B cell (primary cell): ENCODE data around the gene PNPLA2. TPM values are rescaled to one million over a fixed set of nuclear protein-coding genes. Genes with fewer than 3 reads are reported as not detected.

Experiments
- ATAC-seq: fragments of 200-7000 bp; cut with Tn5 transposase; one replicate; pipeline ENCODE4 v1.10.0; 2021; ENCODE audit warnings: low read depth, mild to moderate bottlenecking, moderate number of reproducible peaks, moderate library complexity
- CTCF ChIA-PET: fragments of 350-600 bp; sonication (Branson Sonifier 250); formaldehyde crosslinking; loops from one replicate; lab custom pipeline; 2021; ENCODE audit warnings: antibody characterized with exemption, inconsistent platforms; lab: Charles Lee
- POLR2A ChIA-PET: fragments of 350-600 bp; sonication (Branson Sonifier 250); formaldehyde crosslinking; loops from one replicate; lab custom pipeline; 2021; ENCODE audit warnings: antibody characterized with exemption; lab: Charles Lee
- DNase-seq: peaks from one replicate; pipeline ENCODE4 v3.0.0; 2013
- H2AFZ ChIP-seq: 2 replicates; pipeline ENCODE4 v1.6.1; 2012; ENCODE audit warnings: mild to moderate bottlenecking, low read depth, low read length; ENCODE audit not compliant: insufficient read depth, poor library complexity, severe bottlenecking
- H3K27ac ChIP-seq, 2 donors: 1 replicate in 1 of 2; 2 replicates in 1 of 2; pipeline ENCODE4 v1.5.1; 2012 to 2013; ENCODE audit warnings: low read length in 2 of 2, mild to moderate bottlenecking in 2 of 2, moderate library complexity in 1 of 2
- H3K27me3 ChIP-seq, 4 experiments: fragments of 200-600 bp in 1 of 4; sonication (generic) in 1 of 4; replicated peaks in 1 of 4; 1 replicate in 2 of 4; 2 replicates in 2 of 4; pipeline versions ENCODE4 v1.6.1 to v1.7.0; 2013 to 2016; ENCODE audit warnings: low read length in 3 of 4, mild to moderate bottlenecking in 2 of 4, mixed read lengths in 1 of 4, moderate library complexity in 1 of 4; ENCODE audit not compliant: insufficient read depth in 4 of 4, control insufficient read depth in 3 of 4; ENCODE audit errors: control extremely low read depth in 1 of 4
- H3K36me3 ChIP-seq, 2 experiments: replicated peaks in 1 of 2; 1 replicate in 1 of 2; 2 replicates in 1 of 2; pipeline versions ENCODE4 v1.6.1 to v1.7.1; 2013; ENCODE audit warnings: low read length in 1 of 2; ENCODE audit not compliant: insufficient read depth in 2 of 2, control insufficient read depth in 1 of 2; ENCODE audit errors: control extremely low read depth in 1 of 2, extremely low read depth in 1 of 2
- H3K4me1 ChIP-seq, 2 donors: fragments of 200-600 bp in 1 of 2; sonication (generic) in 1 of 2; 1 replicate in 1 of 2; 2 replicates in 1 of 2; pipeline versions ENCODE4 v1.5.1 to v1.6.1; 2013 to 2017; ENCODE audit warnings: low read length in 2 of 2; ENCODE audit not compliant: control insufficient read depth in 2 of 2, insufficient read depth in 2 of 2
- H3K4me2 ChIP-seq: replicated peaks from 2 replicates; pipeline ENCODE3; 2012; ENCODE audit warnings: mild to moderate bottlenecking, low read depth, low read length; ENCODE audit not compliant: poor library complexity, severe bottlenecking
- H3K4me3 ChIP-seq, 5 experiments: fragments of 200-600 bp in 1 of 5; sonication (generic) in 1 of 5; 1 replicate in 3 of 5; 2 replicates in 2 of 5; pipeline versions ENCODE4 v1.5.1 to v1.7.0; 2011 to 2016; ENCODE audit warnings: low read length in 4 of 5, mild to moderate bottlenecking in 4 of 5, low read depth in 2 of 5, control low read depth in 1 of 5, moderate library complexity in 1 of 5; ENCODE audit not compliant: insufficient read depth in 1 of 5; ENCODE audit errors: control extremely low read depth in 1 of 5, extremely low read depth in 1 of 5
- H3K79me2 ChIP-seq: fragments of 200-600 bp; sonication (generic); one replicate; pipeline ENCODE4 v1.6.0; 2016; ENCODE audit warnings: low read length; ENCODE audit not compliant: control insufficient read depth, insufficient read depth
- H3K9ac ChIP-seq: fragments of 200-600 bp; sonication (generic); 2 replicates; pipeline ENCODE4 v1.6.1; 2017; ENCODE audit warnings: mild to moderate bottlenecking, low read length, moderate library complexity
- H3K9me3 ChIP-seq, 3 donors: one replicate each; pipeline versions ENCODE4 v1.6.1 to v1.7.1; 2013; ENCODE audit warnings: low read length in 2 of 3; ENCODE audit not compliant: control insufficient read depth in 2 of 3, insufficient read depth in 1 of 3; ENCODE audit errors: control extremely low read depth in 1 of 3
- H4K20me1 ChIP-seq: 2 replicates; pipeline ENCODE4 v1.6.0; 2012; ENCODE audit warnings: mild to moderate bottlenecking, low read length; ENCODE audit not compliant: insufficient read depth, control insufficient read depth, poor library complexity, severe bottlenecking
- H3K27ac Mint-ChIP-seq: one replicate; pipeline ENCODE4 v1.8.0; 2021; ENCODE audit warnings: mixed read lengths
- H3K27me3 Mint-ChIP-seq: one replicate; pipeline ENCODE4 v1.8.0; 2021; ENCODE audit warnings: mixed read lengths
- H3K4me1 Mint-ChIP-seq: one replicate; pipeline ENCODE4 v1.8.0; 2021; ENCODE audit warnings: mixed read lengths
- H3K4me3 Mint-ChIP-seq: one replicate; pipeline ENCODE4 v1.8.0; 2021; ENCODE audit warnings: mixed read lengths
- H3K9me3 Mint-ChIP-seq: one replicate; pipeline ENCODE4 v1.8.0; 2022; ENCODE audit warnings: mixed read lengths; ENCODE audit not compliant: insufficient read depth
- CTCF ChIP-seq: fragments of 200-600 bp; IDR thresholded peaks from one replicate; pipeline ENCODE4 v1.8.0; 2022; ENCODE audit warnings: antibody characterized with exemption, mild to moderate bottlenecking
- EZH2 ChIP-seq: IDR thresholded peaks from 2 replicates; pipeline ENCODE4 v1.6.1; 2012; ENCODE audit warnings: borderline replicate concordance, low read depth, mild to moderate bottlenecking, moderate library complexity, low read length; ENCODE audit not compliant: insufficient read depth, poor library complexity, severe bottlenecking
- WGBS: methylation state at CpG from one replicate; pipeline ENCODE4 v1.1.5; 2013; ENCODE audit warnings: missing lambda C conversion rate; ENCODE audit not compliant: insufficient coverage; 5-methylcytosine and 5-hydroxymethylcytosine counted together
- intact Hi-C: fragments of 100-400 bp; cut with micrococcal nuclease; formaldehyde crosslinking; loops from one replicate; pipeline ENCODE4 v1.10.0; 2022
- polyA minus RNA-seq: library from RNA; depleted of rRNA, polyadenylated mRNA; stranded (reverse); fragments of >200 nt; gene quantifications from 2 replicates; pipeline ENCODE4 v1.2.3, GENCODE V29; 2012
- polyA plus RNA-seq: library from polyadenylated mRNA; depleted of rRNA; stranded (reverse); fragments of >200 nt; gene quantifications from 2 replicates; pipeline ENCODE4 v1.2.3, GENCODE V29; 2012
- total RNA-seq, 2 donors: library from RNA; stranded (reverse); fragments of 120-200 nt in 1 of 2; gene quantifications; 1 replicate in 1 of 2; 2 replicates in 1 of 2; pipeline versions ENCODE4 v1.2.3 to v1.2.4, GENCODE V29; 2013 to 2022

Gene PNPLA2
- total RNA-seq (182 and 208 TPM in 2 replicates), polyA plus RNA-seq (276 and 313 TPM in 2 replicates), polyA minus RNA-seq (186 and 231 TPM in 2 replicates)
- 35.7 TPM for total RNA-seq (2013)

- Histone ChIP-seq H3K79me2 (peaks cover 24% of the 10 kb centered on the region), H4K20me1 (peaks cover 39% of the 10 kb centered on the region), H3K4me3 (peak within 1 kb of the TSS in 4 of 5 experiments; percentile 58 to 82 (median 77)), H3K9ac (peak within 1 kb of the TSS; percentile 91), H3K36me3 (peaks cover 0 to 23% of the 10 kb centered on the region in 2 experiments), H3K27me3 (no peaks in the 10 kb centered on the region), H2AFZ (peak within 1 kb of the TSS; percentile 87), H3K27ac (peak within 1 kb of the TSS; percentile 68 to 91), H3K4me1 (peaks cover 16 to 26% of the 10 kb centered on the region in 2 donors), H3K4me2 (peak within 1 kb of the TSS; percentile 90), H3K9me3 (no peaks in the 10 kb centered on the region)
- no peak for ATAC-seq
- H3K4me3 Mint-ChIP-seq, result peak within 1 kb of the TSS; percentile 92
- H3K4me1 Mint-ChIP-seq, result peaks cover 20% of the 10 kb centered on the region
- H3K9me3 Mint-ChIP-seq, result no peaks in the 10 kb centered on the region
- ChIA-PET POLR2A (interaction anchor here (0.5 to 3.7 kb wide), 12 partner anchors 9 to 1564 kb away, joined by 3 to 57 read pairs (median 4); partner anchors contain the start of genes BET1L, CD151, CRACR2B and GATD1), CTCF (interaction anchor here (0.6 to 2.8 kb wide), 4 partner anchors 8 to 96 kb away, joined by 3 to 14 read pairs (median 4); partner anchors contain the start of gene RPLP2)
- no peak for DNase-seq
- H3K27me3 Mint-ChIP-seq, result no peaks in the 10 kb centered on the region
- intact Hi-C loops, result loop anchor here (1.0 kb wide), 3 partner anchors 9 to 20 kb away; partner anchors contain the start of genes PIDD1, RPLP2 and SLC25A22
- TF ChIP-seq EZH2 (no peak), CTCF (no peak)
- whole genome bisulfite sequencing, result 39% methylated on average over 19 of the region's 20 CpGs
- H3K27ac Mint-ChIP-seq, result peak within 1 kb of the TSS; percentile 91
Measured at GRCh38 chr11:818396-819128, at the start of gene PNPLA2. Gene PNPLA2, plus strand, starts transcription at chr11:818914. Its CDS starts 805 bp downstream, at chr11:819719.
